ENCODE measurements around the gene FAM169A. TPM values are rescaled to one million over a fixed set of nuclear protein-coding genes. Genes with fewer than 3 reads are reported as not detected.

FAM169A gene
- total RNA-seq, 4 donors from 2014 or later: 0.53 TPM; not detected in 3

DNA sequence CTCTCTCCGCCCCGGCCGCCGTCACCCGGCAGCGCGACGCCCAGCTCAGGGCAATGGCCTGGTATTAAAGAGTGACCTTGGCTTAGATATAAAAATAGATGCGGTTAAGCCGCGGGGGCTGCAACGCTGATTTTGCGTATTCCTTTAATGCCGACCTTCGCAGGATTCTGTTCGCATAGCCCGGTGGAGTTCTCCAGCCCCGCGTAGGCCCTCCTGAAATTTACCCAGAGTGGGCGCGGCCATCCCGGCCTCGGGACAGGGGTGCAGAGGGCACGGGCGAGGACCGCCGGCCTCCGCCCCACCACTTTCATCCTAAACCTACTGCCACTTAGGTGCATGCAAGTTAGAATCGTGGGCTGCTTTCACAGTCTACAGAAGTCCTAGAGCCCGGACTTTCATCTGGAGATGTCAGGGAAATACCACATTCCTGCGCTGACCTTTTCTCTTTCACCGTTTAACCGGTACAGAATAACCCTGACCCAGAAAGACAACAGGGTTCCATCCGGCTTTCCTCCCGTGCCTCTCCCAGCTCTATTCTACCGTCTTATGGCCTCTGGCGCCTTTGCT is 492 bp upstream of the FAM169A start:
- ATAC-seq (no peak), DNase-seq (no peak)
- Histone ChIP-seq H3K4me1 (no peaks in the 10 kb centered on the region), H3K9me3 (no peaks in the 10 kb centered on the region), H3K36me3 (no peaks in the 10 kb centered on the region), H3K4me3 (peak overlapping the region in 3 of 4 donors; percentile 45 to 50 (median 48)), H3K27me3 (peaks cover 31 to 47% (median 38%) of the 10 kb centered on the region in 3 donors), H3K27ac (no peak overlapping the region)
- TF ChIP-seq POLR2A (IDR thresholded peaks at IDR 0.05): no peak
- TF ChIP-seq, protein P1, sequence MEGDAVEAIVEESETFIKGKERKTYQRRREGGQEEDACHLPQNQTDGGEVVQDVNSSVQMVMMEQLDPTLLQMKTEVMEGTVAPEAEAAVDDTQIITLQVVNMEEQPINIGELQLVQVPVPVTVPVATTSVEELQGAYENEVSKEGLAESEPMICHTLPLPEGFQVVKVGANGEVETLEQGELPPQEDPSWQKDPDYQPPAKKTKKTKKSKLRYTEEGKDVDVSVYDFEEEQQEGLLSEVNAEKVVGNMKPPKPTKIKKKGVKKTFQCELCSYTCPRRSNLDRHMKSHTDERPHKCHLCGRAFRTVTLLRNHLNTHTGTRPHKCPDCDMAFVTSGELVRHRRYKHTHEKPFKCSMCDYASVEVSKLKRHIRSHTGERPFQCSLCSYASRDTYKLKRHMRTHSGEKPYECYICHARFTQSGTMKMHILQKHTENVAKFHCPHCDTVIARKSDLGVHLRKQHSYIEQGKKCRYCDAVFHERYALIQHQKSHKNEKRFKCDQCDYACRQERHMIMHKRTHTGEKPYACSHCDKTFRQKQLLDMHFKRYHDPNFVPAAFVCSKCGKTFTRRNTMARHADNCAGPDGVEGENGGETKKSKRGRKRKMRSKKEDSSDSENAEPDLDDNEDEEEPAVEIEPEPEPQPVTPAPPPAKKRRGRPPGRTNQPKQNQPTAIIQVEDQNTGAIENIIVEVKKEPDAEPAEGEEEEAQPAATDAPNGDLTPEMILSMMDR (IDR thresholded peaks at IDR 0.05 in 4 of 5, conservative IDR thresholded peaks at IDR 0.05 in 1 of 5): no peak
- in situ Hi-C loops (cut with MboI; ENCODE audit: low sequenced_read_pairs in 4 of 4) (no loop called here), intact Hi-C loops (cut with DNase I; ENCODE audit: low total_unique reads) (no loop called here)

DNA sequence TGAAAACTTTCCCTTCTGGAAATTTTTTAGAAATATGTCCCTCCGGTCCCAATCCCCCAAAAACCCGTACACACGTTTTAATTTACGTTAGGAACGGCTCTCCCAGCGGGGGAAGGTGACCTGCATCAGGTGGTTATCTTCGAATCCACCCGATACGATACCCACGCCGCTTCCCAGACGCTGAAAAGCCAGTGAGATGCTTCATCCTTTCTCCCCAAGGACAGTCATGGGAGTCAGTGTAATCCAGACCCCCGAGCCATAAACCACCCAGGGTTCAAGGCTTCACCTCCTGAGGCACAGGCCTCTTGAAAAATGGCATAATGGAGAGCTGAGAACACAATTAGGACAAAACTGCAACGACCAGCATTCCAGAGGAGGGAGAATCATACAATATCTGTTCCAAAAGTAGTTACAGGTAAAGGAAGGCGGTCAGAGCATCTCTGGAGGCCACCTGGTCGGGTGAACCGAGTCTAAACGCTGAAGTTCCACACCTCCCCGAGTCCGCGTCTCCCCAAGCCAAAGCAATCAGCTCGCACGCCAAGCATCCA is 857 bp downstream of the FAM169A start:
- Histone ChIP-seq H3K9me3 (no peaks in the 10 kb centered on the region), H3K4me3 (peak overlapping the region; percentile 28 to 50 (median 46)), H3K4me1 (no peaks in the 10 kb centered on the region), H3K27me3 (peaks cover 31 to 47% (median 38%) of the 10 kb centered on the region in 3 donors), H3K27ac (no peak overlapping the region), H3K36me3 (no peaks in the 10 kb centered on the region)
- in situ Hi-C loops (cut with MboI; ENCODE audit: low sequenced_read_pairs in 4 of 4): no loop called here
- ATAC-seq (no peak), DNase-seq (no peak)
- intact Hi-C loops (cut with DNase I; ENCODE audit: low total_unique reads): no loop called here
- TF ChIP-seq POLR2A (IDR thresholded peaks at IDR 0.05): no peak
- TF ChIP-seq, protein P1 (IDR thresholded peaks at IDR 0.05 in 4 of 5, conservative IDR thresholded peaks at IDR 0.05 in 1 of 5): no peak

- intact Hi-C loops (cut with DNase I; ENCODE audit: low total_unique reads) (no loop called here), in situ Hi-C loops (cut with MboI; ENCODE audit: low sequenced_read_pairs in 4 of 4) (no loop called here)
- TF ChIP-seq, protein P1 (IDR thresholded peaks at IDR 0.05 in 4 of 5, conservative IDR thresholded peaks at IDR 0.05 in 1 of 5): no peak
- no peak for TF ChIP-seq POLR2A (IDR thresholded peaks at IDR 0.05)
- Histone ChIP-seq H3K4me3 (no peak overlapping the region), H3K27me3 (peaks cover 31 to 47% (median 38%) of the 10 kb centered on the region in 3 donors), H3K36me3 (no peaks in the 10 kb centered on the region), H3K27ac (no peak overlapping the region), H3K9me3 (no peaks in the 10 kb centered on the region), H3K4me1 (no peaks in the 10 kb centered on the region)
- no peak for ATAC-seq
- no peak for DNase-seq
Measured at GRCh38 chr5:74864823-74865222, 1.4 kb downstream of the FAM169A start.

DNA sequence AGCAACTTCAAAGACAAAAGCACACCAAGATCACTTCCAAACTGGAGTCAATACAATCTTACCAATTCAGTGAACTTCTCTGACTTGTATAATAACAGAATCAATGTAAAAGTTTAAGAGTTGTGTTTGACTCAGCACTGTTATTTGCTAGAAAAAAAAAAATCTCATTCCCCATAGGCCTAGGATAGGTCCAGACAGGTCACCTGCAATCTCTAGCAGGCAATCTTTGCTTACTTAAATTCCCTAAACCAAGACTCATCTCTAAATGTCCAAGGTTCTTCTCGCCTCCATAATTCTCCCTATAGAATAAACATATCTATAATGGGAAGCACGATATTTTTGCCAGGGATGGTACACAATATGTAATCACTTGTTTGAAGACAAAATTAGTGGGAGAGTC is 2.5 kb downstream of the FAM169A start:
- H3K27me3 ChIP-seq: peaks cover 31 to 46% (median 38%) of the 10 kb centered on the region in 3 donors
- H3K36me3 ChIP-seq: no peaks in the 10 kb centered on the region
- TF ChIP-seq, protein P1 (IDR thresholded peaks at IDR 0.05 in 4 of 5, conservative IDR thresholded peaks at IDR 0.05 in 1 of 5): no peak
- no peak for TF ChIP-seq POLR2A (IDR thresholded peaks at IDR 0.05)
- in situ Hi-C loops (cut with MboI; ENCODE audit: low sequenced_read_pairs in 4 of 4): no loop called here
- no peak overlapping the region for H3K4me3 ChIP-seq
- no peaks in the 10 kb centered on the region for H3K4me1 ChIP-seq
- intact Hi-C loops (cut with DNase I; ENCODE audit: low total_unique reads): no loop called here
- DNase-seq (no peak), ATAC-seq (no peak)
- no peaks in the 10 kb centered on the region for H3K9me3 ChIP-seq
- no peak overlapping the region for H3K27ac ChIP-seq

Data from gastrocnemius medialis (tissue), 4 donors.